Neural cell (in vitro differentiated cells): ENCODE results near the gene F13B. TPM values are rescaled to one million over a fixed set of nuclear protein-coding genes. Genes with fewer than 3 reads are reported as not detected.

Experiments
- H2AFZ ChIP-seq: fragments of 200-600, 300-800 bp; sonication (generic), shearing (Covaris generic); 2 replicates; pipeline ENCODE4 v1.6.0; 2014; ENCODE audit warnings: low read depth, mild to moderate bottlenecking, antibody characterized with exemption, low read length, moderate library complexity
- H3F3A ChIP-seq: fragments of 200-600 bp; shearing (Covaris generic); 2 replicates; pipeline ENCODE4 v1.6.1; 2016; ENCODE audit warnings: mild to moderate bottlenecking, moderate library complexity, mixed read lengths, antibody characterized with exemption, low read length; ENCODE audit not compliant: insufficient read depth, poor library complexity, severe bottlenecking
- H3K27ac ChIP-seq: fragments of 200-600, 300-800 bp; sonication (generic), shearing (Covaris generic); 2 replicates; pipeline ENCODE4 v1.5.1; 2014; ENCODE audit warnings: mild to moderate bottlenecking, low read length, moderate library complexity
- H3K27me3 ChIP-seq: fragments of 300-800, 200-600 bp; sonication (generic), shearing (Covaris generic); 2 replicates; pipeline ENCODE4 v1.6.0; 2014; ENCODE audit warnings: mild to moderate bottlenecking, low read depth, low read length, moderate library complexity; ENCODE audit not compliant: insufficient read depth
- H3K36me3 ChIP-seq: fragments of 300-800, 200-600 bp; sonication (generic), shearing (Covaris generic); 2 replicates; pipeline ENCODE4 v1.5.1; 2014; ENCODE audit warnings: mild to moderate bottlenecking, antibody characterized with exemption, low read length, moderate library complexity; ENCODE audit not compliant: insufficient read depth
- H3K4me2 ChIP-seq: fragments of 300-800, 200-600 bp; sonication (generic), shearing (Covaris generic); 2 replicates; pipeline ENCODE4 v1.6.0; 2014; ENCODE audit warnings: mild to moderate bottlenecking, low read length
- H3K4me3 ChIP-seq: fragments of 300-800, 200-600 bp; sonication (generic), shearing (Covaris generic); 2 replicates; pipeline ENCODE4 v1.5.1; 2014; ENCODE audit warnings: mild to moderate bottlenecking, low read length, moderate library complexity
- H3K79me2 ChIP-seq: fragments of 200-600 bp; shearing (Covaris generic); replicated peaks from 2 replicates; pipeline ENCODE4 v1.6.0; 2014; ENCODE audit warnings: mild to moderate bottlenecking, low read length, moderate library complexity; ENCODE audit not compliant: insufficient read depth
- H3K9ac ChIP-seq: fragments of 300-800, 200-600 bp; sonication (generic), shearing (Covaris generic); 2 replicates; pipeline ENCODE4 v1.6.1; 2016; ENCODE audit warnings: mild to moderate bottlenecking, low read length, mixed read lengths
- H3K9me2 ChIP-seq: fragments of 200-600 bp; shearing (Covaris generic); 2 replicates; pipeline ENCODE4 v1.6.1; 2016; ENCODE audit warnings: mild to moderate bottlenecking, low read length, mixed read lengths; ENCODE audit not compliant: insufficient read depth
- H3K9me3 ChIP-seq: fragments of 200-600, 300-800 bp; sonication (generic), shearing (Covaris generic); 2 replicates; pipeline ENCODE4 v1.6.1; 2016; ENCODE audit warnings: mild to moderate bottlenecking, mixed run types, low read length, moderate library complexity, mixed read lengths
- H4K20me1 ChIP-seq: fragments of 200-600 bp; shearing (Covaris generic); 2 replicates; pipeline ENCODE4 v1.6.1; 2016; ENCODE audit warnings: mild to moderate bottlenecking, mixed run types; ENCODE audit not compliant: insufficient read depth
- CTCF ChIP-seq: fragments of 450-650 bp; IDR thresholded peaks from 2 replicates; pipeline ENCODE4 v1.5.1; 2014; ENCODE audit warnings: antibody characterized with exemption, mild to moderate bottlenecking, moderate library complexity; ENCODE audit not compliant: poor library complexity, severe bottlenecking
- EP300 ChIP-seq: fragments of 450-650 bp; conservative IDR thresholded peaks from 2 replicates; pipeline ENCODE4 v1.6.1; 2014; ENCODE audit warnings: antibody characterized with exemption, mild to moderate bottlenecking, moderate library complexity; ENCODE audit not compliant: poor library complexity, severe bottlenecking
- EZH2 ChIP-seq: fragments of 200-600, 300-800 bp; shearing (Covaris generic), sonication (generic); IDR thresholded peaks from 2 replicates; pipeline ENCODE4 v1.6.1; 2014; ENCODE audit warnings: antibody characterized with exemption, low read length, borderline replicate concordance, mild to moderate bottlenecking; ENCODE audit not compliant: insufficient read depth, poor library complexity, severe bottlenecking
- MXI1 ChIP-seq: fragments of 450-650 bp; conservative IDR thresholded peaks from 2 replicates; pipeline ENCODE4 v1.6.1; 2014; ENCODE audit warnings: antibody characterized with exemption, mild to moderate bottlenecking; ENCODE audit not compliant: poor library complexity, severe bottlenecking
- POLR2AphosphoS5 ChIP-seq: IDR thresholded peaks from 2 replicates; pipeline ENCODE4 v1.6.1; 2012
- RAD21 ChIP-seq: fragments of 450-650 bp; conservative IDR thresholded peaks from 2 replicates; pipeline ENCODE4 v1.6.1; 2014; ENCODE audit warnings: antibody characterized with exemption, mild to moderate bottlenecking, moderate library complexity
- SMC3 ChIP-seq: fragments of 450-650 bp; conservative IDR thresholded peaks from 2 replicates; pipeline ENCODE4 v1.6.1; 2014; ENCODE audit warnings: antibody characterized with exemption, mild to moderate bottlenecking, moderate library complexity; ENCODE audit not compliant: poor library complexity
- TAF1 ChIP-seq: IDR thresholded peaks from 2 replicates; pipeline ENCODE4 v1.6.1; 2012; ENCODE audit warnings: low read depth
- polyA plus RNA-seq: library from polyadenylated mRNA; depleted of rRNA; stranded (reverse); fragments of >200 nt; gene quantifications from 2 replicates; pipeline ENCODE4 v1.2.3, GENCODE V29; 2014
- TF ChIP-seq, protein P1 (sequence below): IDR thresholded peaks from 2 replicates; pipeline ENCODE4 v1.6.1; 2012; ENCODE audit warnings: borderline replicate concordance

Gene F13B
- polyA plus RNA-seq, 1 donor from 2014 or later: not detected

DNA sequence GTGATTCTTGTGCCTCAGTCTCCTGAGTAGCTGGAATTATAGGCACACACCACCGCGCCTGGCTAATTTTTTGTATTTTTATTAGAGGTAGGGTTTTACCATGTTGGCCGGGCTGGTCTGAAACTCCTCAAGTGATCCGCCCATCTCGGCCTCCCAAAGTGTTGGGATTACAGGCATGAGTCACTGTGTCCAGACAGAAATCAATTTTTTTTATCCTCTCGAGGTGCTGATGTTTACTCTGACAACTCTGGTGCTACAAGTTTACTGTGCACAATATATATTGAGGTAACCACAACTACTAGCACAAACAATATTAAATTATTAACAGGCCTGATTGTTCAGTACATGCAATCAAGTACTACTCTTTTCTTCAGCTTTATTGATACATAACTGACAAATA lies 39.7 kb downstream of the F13B start:
- no peaks in the 10 kb centered on the region for H3K79me2 ChIP-seq
- H3K27me3 ChIP-seq: no peaks in the 10 kb centered on the region
- H2AFZ ChIP-seq: no peak overlapping the region
- no peak overlapping the region for H3K9ac ChIP-seq
- no peaks in the 10 kb centered on the region for H4K20me1 ChIP-seq
- H3K9me2 ChIP-seq: no peaks in the 10 kb centered on the region
- TF ChIP-seq RAD21: no peak
- TF ChIP-seq POLR2AphosphoS5: no peak
- no peak for TF ChIP-seq EP300
- TF ChIP-seq MXI1: no peak
- TF ChIP-seq EZH2: no peak
- TF ChIP-seq, protein P1, sequence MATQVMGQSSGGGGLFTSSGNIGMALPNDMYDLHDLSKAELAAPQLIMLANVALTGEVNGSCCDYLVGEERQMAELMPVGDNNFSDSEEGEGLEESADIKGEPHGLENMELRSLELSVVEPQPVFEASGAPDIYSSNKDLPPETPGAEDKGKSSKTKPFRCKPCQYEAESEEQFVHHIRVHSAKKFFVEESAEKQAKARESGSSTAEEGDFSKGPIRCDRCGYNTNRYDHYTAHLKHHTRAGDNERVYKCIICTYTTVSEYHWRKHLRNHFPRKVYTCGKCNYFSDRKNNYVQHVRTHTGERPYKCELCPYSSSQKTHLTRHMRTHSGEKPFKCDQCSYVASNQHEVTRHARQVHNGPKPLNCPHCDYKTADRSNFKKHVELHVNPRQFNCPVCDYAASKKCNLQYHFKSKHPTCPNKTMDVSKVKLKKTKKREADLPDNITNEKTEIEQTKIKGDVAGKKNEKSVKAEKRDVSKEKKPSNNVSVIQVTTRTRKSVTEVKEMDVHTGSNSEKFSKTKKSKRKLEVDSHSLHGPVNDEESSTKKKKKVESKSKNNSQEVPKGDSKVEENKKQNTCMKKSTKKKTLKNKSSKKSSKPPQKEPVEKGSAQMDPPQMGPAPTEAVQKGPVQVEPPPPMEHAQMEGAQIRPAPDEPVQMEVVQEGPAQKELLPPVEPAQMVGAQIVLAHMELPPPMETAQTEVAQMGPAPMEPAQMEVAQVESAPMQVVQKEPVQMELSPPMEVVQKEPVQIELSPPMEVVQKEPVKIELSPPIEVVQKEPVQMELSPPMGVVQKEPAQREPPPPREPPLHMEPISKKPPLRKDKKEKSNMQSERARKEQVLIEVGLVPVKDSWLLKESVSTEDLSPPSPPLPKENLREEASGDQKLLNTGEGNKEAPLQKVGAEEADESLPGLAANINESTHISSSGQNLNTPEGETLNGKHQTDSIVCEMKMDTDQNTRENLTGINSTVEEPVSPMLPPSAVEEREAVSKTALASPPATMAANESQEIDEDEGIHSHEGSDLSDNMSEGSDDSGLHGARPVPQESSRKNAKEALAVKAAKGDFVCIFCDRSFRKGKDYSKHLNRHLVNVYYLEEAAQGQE: no peak
- TF ChIP-seq SMC3: no peak
- TF ChIP-seq TAF1: no peak
- TF ChIP-seq CTCF: no peak
- no peak overlapping the region for H3K4me2 ChIP-seq
- no peaks in the 10 kb centered on the region for H3K9me3 ChIP-seq
- no peaks in the 10 kb centered on the region for H3F3A ChIP-seq
- H3K27ac ChIP-seq: no peak overlapping the region
- H3K4me3 ChIP-seq: no peak overlapping the region
- H3K36me3 ChIP-seq: no peaks in the 10 kb centered on the region

DNA sequence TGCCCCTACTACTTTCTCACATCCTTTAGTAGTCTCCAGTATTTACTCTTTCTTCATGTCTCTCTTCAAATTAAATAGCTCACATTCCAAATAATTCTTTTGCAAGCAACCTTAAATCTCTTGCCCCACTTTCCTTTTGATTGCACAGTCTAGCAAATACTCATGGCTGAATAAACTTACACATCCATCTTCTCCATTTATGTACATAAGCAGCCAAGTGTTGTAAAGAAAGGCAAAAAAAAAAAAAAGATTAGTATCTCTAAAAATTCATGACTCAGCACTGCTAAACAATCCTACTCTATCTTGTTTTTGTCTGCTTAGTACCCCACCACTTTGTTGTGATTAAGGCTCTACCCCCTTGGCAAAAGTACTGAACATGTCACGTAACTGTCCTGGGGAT lies 42.6 kb downstream of the F13B start:
- Histone ChIP-seq H3K9ac (no peak overlapping the region), H3K9me3 (no peaks in the 10 kb centered on the region), H3K4me2 (no peak overlapping the region), H4K20me1 (no peaks in the 10 kb centered on the region), H3F3A (no peaks in the 10 kb centered on the region), H3K79me2 (no peaks in the 10 kb centered on the region), H3K27me3 (no peaks in the 10 kb centered on the region), H3K4me3 (no peak overlapping the region), H2AFZ (no peak overlapping the region), H3K9me2 (no peaks in the 10 kb centered on the region), H3K36me3 (no peaks in the 10 kb centered on the region), H3K27ac (no peak overlapping the region)
- no peak for TF ChIP-seq EP300
- TF ChIP-seq EZH2: no peak
- no peak for TF ChIP-seq CTCF
- TF ChIP-seq, protein P1: no peak
- TF ChIP-seq MXI1: no peak
- no peak for TF ChIP-seq TAF1
- no peak for TF ChIP-seq RAD21
- TF ChIP-seq POLR2AphosphoS5: no peak
- no peak for TF ChIP-seq SMC3
